ENCODE results near the gene CLDN20.

- TF ChIP-seq CTCF (IDR thresholded peaks at IDR 0.05), result no peak
- no peak for TF ChIP-seq POLR2AphosphoS5 (IDR thresholded peaks at IDR 0.05; ENCODE audit: low read depth, low read length)
- TF ChIP-seq REST (IDR thresholded peaks at IDR 0.05; ENCODE audit: insufficient read depth in 1 of 2, low read depth in 2 of 2, low read length in 1 of 2), result no peak
- no peak for TF ChIP-seq TCF7L2 (IDR thresholded peaks at IDR 0.05; ENCODE audit: low read depth, low read length)
Measured at GRCh38 chr6:155237613-155238012, 26.2 kb upstream of the CLDN20 start.

All from Panc1 (cell line).